ENCODE data around the gene DUS1L.

DNA sequence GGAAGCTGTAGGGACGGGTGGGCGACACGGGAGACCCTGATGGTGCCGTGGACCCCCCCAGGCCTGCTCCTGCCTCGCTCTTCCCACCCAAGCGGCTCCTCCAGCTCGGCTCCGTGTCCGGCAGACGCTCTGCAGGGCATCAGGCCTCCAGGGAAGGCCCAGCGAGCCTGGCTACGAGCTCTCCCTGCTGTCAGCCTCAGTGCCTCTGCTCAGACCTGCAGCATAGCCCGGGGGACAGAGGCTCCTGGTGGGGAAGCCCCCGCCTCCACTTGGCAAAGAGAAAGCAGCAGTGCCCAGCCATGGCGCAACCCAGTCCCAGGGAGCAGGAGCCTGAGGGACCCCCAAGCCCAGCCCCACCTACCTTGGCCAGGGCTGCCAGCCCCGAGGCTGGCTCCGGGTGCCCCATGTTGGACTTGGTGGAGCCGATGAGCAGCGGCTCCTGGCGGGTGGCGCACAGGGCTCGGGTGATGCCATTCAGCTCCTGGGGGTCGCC lies 26.5 kb upstream of the DUS1L start:
- TF ChIP-seq, protein P1, sequence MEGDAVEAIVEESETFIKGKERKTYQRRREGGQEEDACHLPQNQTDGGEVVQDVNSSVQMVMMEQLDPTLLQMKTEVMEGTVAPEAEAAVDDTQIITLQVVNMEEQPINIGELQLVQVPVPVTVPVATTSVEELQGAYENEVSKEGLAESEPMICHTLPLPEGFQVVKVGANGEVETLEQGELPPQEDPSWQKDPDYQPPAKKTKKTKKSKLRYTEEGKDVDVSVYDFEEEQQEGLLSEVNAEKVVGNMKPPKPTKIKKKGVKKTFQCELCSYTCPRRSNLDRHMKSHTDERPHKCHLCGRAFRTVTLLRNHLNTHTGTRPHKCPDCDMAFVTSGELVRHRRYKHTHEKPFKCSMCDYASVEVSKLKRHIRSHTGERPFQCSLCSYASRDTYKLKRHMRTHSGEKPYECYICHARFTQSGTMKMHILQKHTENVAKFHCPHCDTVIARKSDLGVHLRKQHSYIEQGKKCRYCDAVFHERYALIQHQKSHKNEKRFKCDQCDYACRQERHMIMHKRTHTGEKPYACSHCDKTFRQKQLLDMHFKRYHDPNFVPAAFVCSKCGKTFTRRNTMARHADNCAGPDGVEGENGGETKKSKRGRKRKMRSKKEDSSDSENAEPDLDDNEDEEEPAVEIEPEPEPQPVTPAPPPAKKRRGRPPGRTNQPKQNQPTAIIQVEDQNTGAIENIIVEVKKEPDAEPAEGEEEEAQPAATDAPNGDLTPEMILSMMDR (conservative IDR thresholded peaks at IDR 0.05), result no peak
- no peak for TF ChIP-seq ZFX (IDR thresholded peaks at IDR 0.05)
